Vagina (tissue), 2 donors: Measurements from ENCODE around the gene ACTR6. TPM values are rescaled to one million over a fixed set of nuclear protein-coding genes. Genes with fewer than 3 reads are reported as not detected.
"Not testable (repeated sequence)": the region's sequence is repeated elsewhere in the genome, so short reads cannot be mapped to it uniquely, and the experiment has no call there.

Experiments used
- DNase-seq, 2 donors: peaks; one replicate each; pipeline ENCODE4 v3.0.0-alpha.2; 2017; ENCODE audit errors: extremely low spot score in 2 of 2
- H3K27ac ChIP-seq: fragments of 200-600 bp; sonication (generic); one replicate; pipeline ENCODE4 v1.5.1; 2019
- H3K27me3 ChIP-seq: fragments of 200-600 bp; sonication (generic); one replicate; pipeline ENCODE4 v1.5.1; 2019
- H3K36me3 ChIP-seq, 2 donors: fragments of 200-600 bp; sonication (generic); one replicate each; pipeline ENCODE4 v1.5.1; 2017 to 2019
- H3K4me1 ChIP-seq: fragments of 200-600 bp; sonication (generic); one replicate; pipeline ENCODE4 v1.5.1; 2019
- H3K4me3 ChIP-seq, 2 donors: fragments of 200-600 bp; sonication (generic); 1 replicate in 1 of 2; 2 replicates in 1 of 2; pipeline ENCODE4 v1.5.1; 2016 to 2019
- H3K9me3 ChIP-seq: fragments of 200-600 bp; sonication (generic); one replicate; pipeline ENCODE4 v1.5.1; 2019
- CTCF ChIP-seq, 3 experiments: fragments of 450-650 bp in 2 of 3; fragments of 200-600 bp in 1 of 3; sonication (generic) in 1 of 3; IDR thresholded peaks; one replicate each; pipeline ENCODE4 v1.5.1; 2017 to 2019; ENCODE audit warnings: antibody characterized with exemption in 3 of 3, mild to moderate bottlenecking in 2 of 3, moderate library complexity in 2 of 3
- POLR2A ChIP-seq, 2 donors: fragments of 450-650 bp; IDR thresholded peaks; one replicate each; pipeline ENCODE4 v1.6.1; 2017; ENCODE audit warnings: antibody characterized with exemption in 2 of 2, mild to moderate bottlenecking in 2 of 2, moderate library complexity in 2 of 2
- POLR2AphosphoS5 ChIP-seq, 2 donors: sonication (generic); formaldehyde crosslinking; IDR thresholded peaks; one replicate each; pipeline ENCODE4 v1.9.0; 2017; ENCODE audit warnings: antibody characterized with exemption in 2 of 2, mild to moderate bottlenecking in 2 of 2, low read depth in 1 of 2; ENCODE audit not compliant: insufficient read depth in 1 of 2
- intact Hi-C: fragments of 100-400 bp; cut with DNase I; formaldehyde crosslinking; loops from one replicate; pipeline ENCODE4 v1.15.1; 2023
- total RNA-seq: library from RNA; depleted of rRNA; stranded (reverse); fragments of >200 nt; gene quantifications from one replicate; pipeline ENCODE4 v1.2.3, GENCODE V29; 2016

The ACTR6 gene
- total RNA-seq, 1 donor from 2014 or later, result 6.6 TPM

GRCh38 chr12:100216337-100216736, 15.7 kb downstream of the ACTR6 start:
- no peaks in the 10 kb centered on the region for H3K9me3 ChIP-seq
- no peak for TF ChIP-seq POLR2A (IDR thresholded peaks at IDR 0.05)
- TF ChIP-seq CTCF (IDR thresholded peaks at IDR 0.05), result no peak
- no peak for TF ChIP-seq POLR2AphosphoS5 (IDR thresholded peaks at IDR 0.05; ENCODE audit: insufficient read depth in 1 of 2, low read depth in 1 of 2)
- no peak overlapping the region for H3K27ac ChIP-seq
- no peaks in the 10 kb centered on the region for H3K4me1 ChIP-seq
- no peaks in the 10 kb centered on the region for H3K27me3 ChIP-seq
- peaks cover 0 to 44% of the 10 kb centered on the region in 2 donors for H3K36me3 ChIP-seq
- intact Hi-C loops, result no loop called here
- no peak overlapping the region for H3K4me3 ChIP-seq
- DNase-seq, result no peak

GRCh38 chr12:100219328-100220109, 18.9 kb downstream of the ACTR6 start:
- Histone ChIP-seq H3K4me3 (no peak overlapping the region), H3K36me3 (peaks cover 0 to 48% of the 10 kb centered on the region in 2 donors), H3K27ac (no peak overlapping the region), H3K4me1 (no peaks in the 10 kb centered on the region), H3K9me3 (no peaks in the 10 kb centered on the region), H3K27me3 (no peaks in the 10 kb centered on the region)
- no peak for TF ChIP-seq POLR2AphosphoS5 (IDR thresholded peaks at IDR 0.05; ENCODE audit: insufficient read depth in 1 of 2, low read depth in 1 of 2)
- intact Hi-C loops, result no loop called here
- DNase-seq, result no peak

GRCh38 chr12:100221523-100221922, 20.9 kb downstream of the ACTR6 start:
- Histone ChIP-seq H3K27ac (no peak overlapping the region), H3K36me3 (peaks cover 0 to 54% of the 10 kb centered on the region in 2 donors), H3K4me3 (no peak overlapping the region), H3K27me3 (no peaks in the 10 kb centered on the region), H3K9me3 (no peaks in the 10 kb centered on the region), H3K4me1 (no peaks in the 10 kb centered on the region)
- intact Hi-C loops, result no loop called here
- TF ChIP-seq POLR2A (IDR thresholded peaks at IDR 0.05), result no peak
- TF ChIP-seq POLR2AphosphoS5 (IDR thresholded peaks at IDR 0.05; ENCODE audit: insufficient read depth in 1 of 2, low read depth in 1 of 2), result no peak
- TF ChIP-seq CTCF (IDR thresholded peaks at IDR 0.05), result no peak
- no peak for DNase-seq

GRCh38 chr12:100222173-100222572, 21.6 kb downstream of the ACTR6 start:
- H3K27me3 ChIP-seq, H3K27ac ChIP-seq, H3K9me3 ChIP-seq, intact Hi-C loops, DNase-seq, H3K4me3 ChIP-seq, H3K4me1 ChIP-seq: not testable (repeated sequence)
- H3K36me3 ChIP-seq, result peaks cover 0 to 54% of the 10 kb centered on the region in 2 donors

- H3K4me1 ChIP-seq, result peaks cover 4% of the 10 kb centered on the region
- no peaks in the 10 kb centered on the region for H3K27me3 ChIP-seq
- intact Hi-C loops, result no loop called here
- TF ChIP-seq POLR2A (IDR thresholded peaks at IDR 0.05) (no peak), CTCF (IDR thresholded peaks at IDR 0.05) (no peak), POLR2AphosphoS5 (IDR thresholded peaks at IDR 0.05; ENCODE audit: insufficient read depth in 1 of 2, low read depth in 1 of 2) (no peak)
- H3K36me3 ChIP-seq, result peaks cover 0 to 31% of the 10 kb centered on the region in 2 donors
- H3K9me3 ChIP-seq, result no peaks in the 10 kb centered on the region
- H3K27ac ChIP-seq, result no peak overlapping the region
- DNase-seq, result no peak
- H3K4me3 ChIP-seq, result no peak overlapping the region
These were observed 24.9 kb downstream of the ACTR6 start for GRCh38 chr12:100225491-100225890.

GRCh38 chr12:100229036-100229635, 28.5 kb downstream of the ACTR6 start:
- H3K36me3 ChIP-seq, result peaks cover 0 to 14% of the 10 kb centered on the region in 2 donors
- intact Hi-C loops, result no loop called here

More at GRCh38 chr12:100229036-100229635, 28.5 kb downstream of the ACTR6 start:
- H3K27me3 ChIP-seq, result no peaks in the 10 kb centered on the region
- TF ChIP-seq POLR2AphosphoS5 (IDR thresholded peaks at IDR 0.05; ENCODE audit: insufficient read depth in 1 of 2, low read depth in 1 of 2), result no peak
- no peak for TF ChIP-seq POLR2A (IDR thresholded peaks at IDR 0.05)
- TF ChIP-seq CTCF (IDR thresholded peaks at IDR 0.05), result no peak
- no peak overlapping the region for H3K4me3 ChIP-seq
- peaks cover 9% of the 10 kb centered on the region for H3K4me1 ChIP-seq
- DNase-seq, result no peak
- no peaks in the 10 kb centered on the region for H3K9me3 ChIP-seq
- H3K27ac ChIP-seq, result no peak overlapping the region
